Liver (tissue), 9 donors: ENCODE results near the gene GMEB2. TPM values are rescaled to one million over a fixed set of nuclear protein-coding genes. Genes with fewer than 3 reads are reported as not detected.

Experiments used
- DNase-seq: peaks from one replicate; pipeline ENCODE4 v3.0.0-alpha.2; 2017; ENCODE audit warnings: low spot score
- H3K27ac ChIP-seq, 2 donors: one replicate each; pipeline ENCODE4 v1.7.0; 2013; ENCODE audit warnings: inconsistent platforms in 2 of 2, low read length in 2 of 2, control low read depth in 1 of 2, low read depth in 1 of 2, mild to moderate bottlenecking in 1 of 2
- H3K27me3 ChIP-seq, 4 donors: one replicate each; pipeline versions ENCODE4 v1.6.1 to v1.7.0; 2013; ENCODE audit warnings: low read length in 3 of 4, inconsistent platforms in 1 of 4, mild to moderate bottlenecking in 1 of 4, moderate library complexity in 1 of 4; ENCODE audit not compliant: control insufficient read depth in 4 of 4, insufficient read depth in 4 of 4
- H3K36me3 ChIP-seq, 4 donors: one replicate each; pipeline versions ENCODE4 v1.6.1 to v1.7.0; 2013; ENCODE audit warnings: low read length in 3 of 4, mild to moderate bottlenecking in 3 of 4, low read depth in 1 of 4, moderate library complexity in 1 of 4; ENCODE audit not compliant: control insufficient read depth in 4 of 4, insufficient read depth in 3 of 4
- H3K4me1 ChIP-seq, 4 donors: one replicate each; pipeline versions ENCODE4 v1.6.1 to v1.7.0; 2013; ENCODE audit warnings: low read length in 3 of 4, mild to moderate bottlenecking in 3 of 4, moderate library complexity in 1 of 4; ENCODE audit not compliant: control insufficient read depth in 4 of 4, insufficient read depth in 4 of 4
- H3K4me3 ChIP-seq, 3 donors: one replicate each; pipeline versions ENCODE4 v1.6.1 to v1.7.0; 2013; ENCODE audit warnings: low read length in 3 of 3, control low read depth in 1 of 3, low read depth in 1 of 3, mild to moderate bottlenecking in 1 of 3
- H3K9ac ChIP-seq, 2 donors: one replicate each; pipeline ENCODE4 v1.7.0; 2013; ENCODE audit warnings: low read length in 2 of 2, mild to moderate bottlenecking in 2 of 2, moderate library complexity in 2 of 2, control low read depth in 1 of 2, low read depth in 1 of 2
- H3K9me3 ChIP-seq, 4 donors: one replicate each; pipeline versions ENCODE4 v1.6.1 to v1.7.0; 2013; ENCODE audit warnings: low read length in 3 of 4; ENCODE audit not compliant: control insufficient read depth in 4 of 4
- CTCF ChIP-seq: fragments of 150-350 bp; IDR thresholded peaks from 2 replicates; pipeline ENCODE4 v1.5.1; 2017; ENCODE audit warnings: improper control_type of control experiment, low read depth, low read length; ENCODE audit not compliant: missing input control
- EGR1 ChIP-seq, 2 donors: IDR thresholded peaks; 2 replicates each; pipeline ENCODE4 v1.6.1; 2016 to 2018; ENCODE audit warnings: antibody characterized with exemption in 2 of 2, low read depth in 2 of 2
- GABPA ChIP-seq, 2 donors: IDR thresholded peaks in 1 of 2; conservative IDR thresholded peaks in 1 of 2; 2 replicates each; pipeline ENCODE4 v1.6.1; 2016; ENCODE audit warnings: antibody characterized with exemption in 2 of 2, mild to moderate bottlenecking in 1 of 2, moderate library complexity in 1 of 2
- HNF4G ChIP-seq: IDR thresholded peaks from 2 replicates; pipeline ENCODE4 v1.6.1; 2016; ENCODE audit warnings: antibody characterized with exemption
- JUND ChIP-seq, 2 donors: IDR thresholded peaks; 2 replicates each; pipeline ENCODE4 v1.6.1; 2016; ENCODE audit warnings: antibody characterized with exemption in 2 of 2
- RAD21 ChIP-seq, 2 donors: IDR thresholded peaks; 2 replicates each; pipeline ENCODE4 v1.6.1; 2016; ENCODE audit warnings: antibody characterized with exemption in 2 of 2, mild to moderate bottlenecking in 2 of 2
- RXRA ChIP-seq, 2 donors: IDR thresholded peaks; 2 replicates each; pipeline ENCODE4 v1.6.1; 2017 to 2018; ENCODE audit warnings: antibody characterized with exemption in 2 of 2, mild to moderate bottlenecking in 1 of 2
- TAF1 ChIP-seq: conservative IDR thresholded peaks from 2 replicates; pipeline ENCODE4 v1.6.1; 2016; ENCODE audit warnings: antibody characterized with exemption, mild to moderate bottlenecking
- YY1 ChIP-seq: IDR thresholded peaks from 2 replicates; pipeline ENCODE4 v1.6.1; 2016; ENCODE audit warnings: antibody characterized with exemption, mild to moderate bottlenecking
- ZBTB33 ChIP-seq: IDR thresholded peaks from 2 replicates; pipeline ENCODE4 v1.6.1; 2016; ENCODE audit warnings: antibody characterized with exemption
- WGBS: extraction: QIAGEN DNeasy Blood & Tissue Kit; methylation state at CpG from one replicate; pipeline ENCODE4 v1.1.7; 2013; 5-methylcytosine and 5-hydroxymethylcytosine counted together
- polyA plus RNA-seq, 2 donors: library from polyadenylated mRNA; stranded (reverse) in 1 of 2; unstranded in 1 of 2; fragments of 200-250 nt in 1 of 2; fragments of >200 nt in 1 of 2; fragmentation: Nextera tagmentation in 1 of 2; extraction: Ambion mirVana in 1 of 2; gene quantifications; one replicate each; pipeline versions ENCODE4 v1.2.1 to v1.2.3, GENCODE V29; 2013 to 2015
- total RNA-seq, 2 donors: library from RNA; depleted of rRNA; stranded (reverse); fragments of >200 nt; gene quantifications; one replicate each; pipeline ENCODE4 v1.2.3, GENCODE V29; 2014
- TF ChIP-seq, protein P1 (sequence below): IDR thresholded peaks from 2 replicates; pipeline ENCODE4 v1.6.1; 2016; ENCODE audit warnings: antibody characterized with exemption, mild to moderate bottlenecking
- TF ChIP-seq, protein P2 (sequence below): IDR thresholded peaks from 2 replicates; pipeline ENCODE4 v1.6.1; 2016; ENCODE audit warnings: antibody characterized with exemption
- TF ChIP-seq, protein P3 (sequence below): IDR thresholded peaks from 2 replicates; pipeline ENCODE4 v1.6.1; 2016; ENCODE audit warnings: antibody characterized with exemption
- donor health status: healthy.
- donor health status: healthy.
- donor health status: healthy.
- donor health status: healthy.
- donor health status: healthy.

Gene GMEB2
- total and polyA plus RNA-seq, 4 donors: 1.3 to 8.6 (median 5.3) TPM

GRCh38 chr20:63657260-63657936 is 30.5 kb upstream of the GMEB2 start:
- TF ChIP-seq RAD21 (IDR thresholded peaks at IDR 0.05) (no peak), EGR1 (IDR thresholded peaks at IDR 0.05; ENCODE audit: low read depth in 2 of 2) (no peak)
- Histone ChIP-seq H3K36me3 (peaks cover 0 to 9% (median 3%) of the 10 kb centered on the region in 4 donors), H3K9ac (peak overlapping the region in 1 of 2 donors; percentile 61), H3K4me1 (peaks cover 10 to 31% (median 17%) of the 10 kb centered on the region in 4 donors), H3K27me3 (peaks cover 0 to 4% (median 0%) of the 10 kb centered on the region in 4 donors), H3K27ac (peak overlapping the region; percentile 88 to 90), H3K4me3 (peak overlapping the region; percentile 53 to 88 (median 63)), H3K9me3 (no peaks in the 10 kb centered on the region)
- DNase-seq: no peak
- 64% methylated on average over 31 of the region's 31 CpGs for WGBS

DNA sequence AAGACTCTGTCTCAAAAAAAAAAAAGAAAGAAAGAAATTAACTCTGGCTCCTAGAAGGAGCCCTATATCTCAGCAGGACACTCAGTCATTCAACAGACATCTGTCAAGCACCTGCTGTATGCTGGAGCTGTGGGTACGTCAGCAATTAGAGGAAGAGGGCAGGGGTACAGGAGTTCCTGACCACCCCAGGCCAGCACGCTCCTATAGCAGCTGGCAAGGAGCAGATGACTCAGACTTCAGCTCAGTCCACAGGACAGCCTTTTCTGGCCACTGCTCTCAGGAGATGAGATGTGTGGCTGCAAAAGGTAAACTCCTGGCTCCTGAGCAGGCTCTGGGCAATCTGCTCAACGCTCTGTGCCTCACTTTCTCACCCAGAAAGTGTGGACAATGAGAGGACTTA is 29.6 kb upstream of the GMEB2 start:
- WGBS: 92% methylated on average over 3 of the region's 3 CpGs
- Histone ChIP-seq H3K4me3 (no peak overlapping the region), H3K4me1 (peaks cover 14 to 36% (median 18%) of the 10 kb centered on the region in 4 donors), H3K27me3 (peaks cover 0 to 4% (median 0%) of the 10 kb centered on the region in 4 donors), H3K9ac (no peak overlapping the region), H3K36me3 (peaks cover 0 to 7% (median 2%) of the 10 kb centered on the region in 4 donors), H3K27ac (no peak overlapping the region), H3K9me3 (no peaks in the 10 kb centered on the region)
- no peak for TF ChIP-seq HNF4G
- no peak for TF ChIP-seq RXRA (IDR thresholded peaks at IDR 0.05)
- TF ChIP-seq YY1: no peak
- no peak for TF ChIP-seq TAF1
- TF ChIP-seq ZBTB33: no peak
- no peak for TF ChIP-seq CTCF
- TF ChIP-seq, protein P1, sequence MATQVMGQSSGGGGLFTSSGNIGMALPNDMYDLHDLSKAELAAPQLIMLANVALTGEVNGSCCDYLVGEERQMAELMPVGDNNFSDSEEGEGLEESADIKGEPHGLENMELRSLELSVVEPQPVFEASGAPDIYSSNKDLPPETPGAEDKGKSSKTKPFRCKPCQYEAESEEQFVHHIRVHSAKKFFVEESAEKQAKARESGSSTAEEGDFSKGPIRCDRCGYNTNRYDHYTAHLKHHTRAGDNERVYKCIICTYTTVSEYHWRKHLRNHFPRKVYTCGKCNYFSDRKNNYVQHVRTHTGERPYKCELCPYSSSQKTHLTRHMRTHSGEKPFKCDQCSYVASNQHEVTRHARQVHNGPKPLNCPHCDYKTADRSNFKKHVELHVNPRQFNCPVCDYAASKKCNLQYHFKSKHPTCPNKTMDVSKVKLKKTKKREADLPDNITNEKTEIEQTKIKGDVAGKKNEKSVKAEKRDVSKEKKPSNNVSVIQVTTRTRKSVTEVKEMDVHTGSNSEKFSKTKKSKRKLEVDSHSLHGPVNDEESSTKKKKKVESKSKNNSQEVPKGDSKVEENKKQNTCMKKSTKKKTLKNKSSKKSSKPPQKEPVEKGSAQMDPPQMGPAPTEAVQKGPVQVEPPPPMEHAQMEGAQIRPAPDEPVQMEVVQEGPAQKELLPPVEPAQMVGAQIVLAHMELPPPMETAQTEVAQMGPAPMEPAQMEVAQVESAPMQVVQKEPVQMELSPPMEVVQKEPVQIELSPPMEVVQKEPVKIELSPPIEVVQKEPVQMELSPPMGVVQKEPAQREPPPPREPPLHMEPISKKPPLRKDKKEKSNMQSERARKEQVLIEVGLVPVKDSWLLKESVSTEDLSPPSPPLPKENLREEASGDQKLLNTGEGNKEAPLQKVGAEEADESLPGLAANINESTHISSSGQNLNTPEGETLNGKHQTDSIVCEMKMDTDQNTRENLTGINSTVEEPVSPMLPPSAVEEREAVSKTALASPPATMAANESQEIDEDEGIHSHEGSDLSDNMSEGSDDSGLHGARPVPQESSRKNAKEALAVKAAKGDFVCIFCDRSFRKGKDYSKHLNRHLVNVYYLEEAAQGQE: no peak
- TF ChIP-seq RAD21 (IDR thresholded peaks at IDR 0.05): no peak
- TF ChIP-seq, protein P2, sequence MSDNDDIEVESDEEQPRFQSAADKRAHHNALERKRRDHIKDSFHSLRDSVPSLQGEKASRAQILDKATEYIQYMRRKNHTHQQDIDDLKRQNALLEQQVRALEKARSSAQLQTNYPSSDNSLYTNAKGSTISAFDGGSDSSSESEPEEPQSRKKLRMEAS: no peak
- TF ChIP-seq, protein P3, sequence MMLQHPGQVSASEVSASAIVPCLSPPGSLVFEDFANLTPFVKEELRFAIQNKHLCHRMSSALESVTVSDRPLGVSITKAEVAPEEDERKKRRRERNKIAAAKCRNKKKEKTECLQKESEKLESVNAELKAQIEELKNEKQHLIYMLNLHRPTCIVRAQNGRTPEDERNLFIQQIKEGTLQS: no peak
- TF ChIP-seq JUND (IDR thresholded peaks at IDR 0.05): no peak
- TF ChIP-seq GABPA (IDR thresholded peaks at IDR 0.05 in 1 of 2, conservative IDR thresholded peaks at IDR 0.05 in 1 of 2): no peak
- DNase-seq: no peak
